ENCODE results near the gene LCE3C.

GRCh38 chr1:152565115-152565514 is 34.9 kb upstream of the LCE3C start:
- TF ChIP-seq CTCF (IDR thresholded peaks at IDR 0.05) (no peak), PBX3 (IDR thresholded peaks at IDR 0.05) (no peak), CHD2 (IDR thresholded peaks at IDR 0.05; ENCODE audit: low read length, partially characterized antibody) (no peak), POLR2A (IDR thresholded peaks at IDR 0.05; ENCODE audit: low read length) (no peak), EP300 (IDR thresholded peaks at IDR 0.05) (no peak), MAZ (IDR thresholded peaks at IDR 0.05; ENCODE audit: borderline replicate concordance, low read depth, low read length) (no peak)

All from A549 (cell line).